ENCODE results near the gene KIF16B.
A peak's percentile ranks its signal among the peaks of the same experiment; 100 is the strongest.
"Not testable (repeated sequence)": the region's sequence is repeated elsewhere in the genome, so short reads cannot be mapped to it uniquely, and the experiment has no call there.

KIF16B gene

GRCh38 chr20:16520154-16520553, 53.1 kb downstream of the KIF16B start:
- peak; percentile 5 for DNase-seq

GRCh38 chr20:16519673-16520072, 53.6 kb downstream of the KIF16B start:
- not testable (repeated sequence) for DNase-seq

GRCh38 chr20:16518784-16519084, 54.5 kb downstream of the KIF16B start:
- DNase-seq = no peak

- DNase-seq = peak; percentile 51
These were observed 55.1 kb downstream of the KIF16B start for GRCh38 chr20:16517946-16518783.

- no peak for DNase-seq
These were observed 56.5 kb downstream of the KIF16B start for GRCh38 chr20:16516794-16517193.

GRCh38 chr20:16515046-16515445, 58.2 kb downstream of the KIF16B start:
- no peak for DNase-seq

- no peak for DNase-seq
These were observed 59.1 kb downstream of the KIF16B start for GRCh38 chr20:16514140-16514539.

- no peak for DNase-seq
These were observed 67.4 kb downstream of the KIF16B start for GRCh38 chr20:16505894-16506293.

- no peak for DNase-seq
These were observed 71.9 kb downstream of the KIF16B start for GRCh38 chr20:16501301-16501700.

GRCh38 chr20:16500197-16500596, 73.1 kb downstream of the KIF16B start:
- DNase-seq = no peak

GRCh38 chr20:16498526-16499253, 74.6 kb downstream of the KIF16B start:
- DNase-seq = no peak

GRCh38 chr20:16497896-16498295, 75.4 kb downstream of the KIF16B start:
- no peak for DNase-seq

GRCh38 chr20:16493486-16493885, 79.8 kb downstream of the KIF16B start:
- DNase-seq = no peak

GRCh38 chr20:16491294-16491905, 81.8 kb downstream of the KIF16B start:
- DNase-seq = no peak

- no peak for DNase-seq
These were observed 82.6 kb downstream of the KIF16B start for GRCh38 chr20:16490696-16491095.

- no peak for DNase-seq
These were observed 84.6 kb downstream of the KIF16B start for GRCh38 chr20:16488616-16489015.

- no peak for DNase-seq
These were observed 85.2 kb downstream of the KIF16B start for GRCh38 chr20:16488086-16488485.

GRCh38 chr20:16486532-16486931, 86.7 kb downstream of the KIF16B start:
- DNase-seq = no peak

- no peak for DNase-seq
These were observed 87.8 kb downstream of the KIF16B start for GRCh38 chr20:16485401-16485800.

GRCh38 chr20:16483024-16483423, 90.2 kb downstream of the KIF16B start:
- DNase-seq = no peak

- DNase-seq = no peak
These were observed 91.3 kb downstream of the KIF16B start for GRCh38 chr20:16481977-16482376.

GRCh38 chr20:16479666-16480065, 93.6 kb downstream of the KIF16B start:
- no peak for DNase-seq

GRCh38 chr20:16477632-16478031, 95.6 kb downstream of the KIF16B start:
- DNase-seq = no peak

- DNase-seq = peak; percentile 59
These were observed 97.2 kb downstream of the KIF16B start for GRCh38 chr20:16476032-16476431.

Data from NCI-H2029 (cell line).